ENCODE results near the gene CD81.

CD81 gene

DNA sequence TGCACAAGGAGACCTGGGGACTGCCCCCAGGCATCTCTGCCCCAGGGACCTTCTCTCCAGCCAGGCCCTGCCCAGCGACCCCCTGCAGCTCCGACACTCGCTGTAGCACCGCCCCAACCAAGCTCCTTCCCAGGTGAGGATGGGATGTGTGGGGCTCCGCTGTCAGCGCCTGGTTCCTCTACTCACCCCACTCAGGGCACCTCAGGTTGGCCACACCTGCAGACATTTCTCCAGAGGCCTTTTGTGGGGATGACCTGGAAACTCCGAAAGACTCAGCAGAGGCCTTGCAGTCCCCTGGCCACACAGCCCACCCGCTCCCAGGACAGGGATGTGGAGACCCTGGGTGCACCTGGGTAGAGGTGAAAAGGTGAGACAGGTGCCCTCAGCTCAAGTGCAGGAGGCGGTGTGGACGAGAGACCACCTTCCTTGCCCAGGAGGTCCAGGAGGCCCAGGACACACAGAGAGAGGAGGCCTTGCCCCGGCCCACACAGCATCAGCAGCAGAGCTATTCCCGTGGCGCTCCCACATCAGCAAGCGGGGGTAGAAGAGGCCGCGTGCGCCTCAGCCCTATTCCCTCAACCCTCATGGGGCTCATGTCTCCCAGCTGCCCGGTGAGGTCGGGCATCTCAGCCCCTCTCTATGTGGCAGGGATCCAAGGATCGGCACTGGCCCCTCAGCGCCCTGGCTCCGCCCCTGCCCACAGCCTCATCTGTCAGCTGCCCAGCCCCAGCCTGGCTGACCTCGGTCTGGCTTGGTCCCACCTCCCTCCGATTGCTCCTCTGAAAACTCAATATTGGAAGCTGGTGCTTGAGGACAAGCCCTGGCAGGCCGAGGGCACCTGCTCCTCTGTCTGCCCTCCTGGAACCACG, 46.3 kb downstream of the CD81 start:
- no peak for DNase-seq

DNA sequence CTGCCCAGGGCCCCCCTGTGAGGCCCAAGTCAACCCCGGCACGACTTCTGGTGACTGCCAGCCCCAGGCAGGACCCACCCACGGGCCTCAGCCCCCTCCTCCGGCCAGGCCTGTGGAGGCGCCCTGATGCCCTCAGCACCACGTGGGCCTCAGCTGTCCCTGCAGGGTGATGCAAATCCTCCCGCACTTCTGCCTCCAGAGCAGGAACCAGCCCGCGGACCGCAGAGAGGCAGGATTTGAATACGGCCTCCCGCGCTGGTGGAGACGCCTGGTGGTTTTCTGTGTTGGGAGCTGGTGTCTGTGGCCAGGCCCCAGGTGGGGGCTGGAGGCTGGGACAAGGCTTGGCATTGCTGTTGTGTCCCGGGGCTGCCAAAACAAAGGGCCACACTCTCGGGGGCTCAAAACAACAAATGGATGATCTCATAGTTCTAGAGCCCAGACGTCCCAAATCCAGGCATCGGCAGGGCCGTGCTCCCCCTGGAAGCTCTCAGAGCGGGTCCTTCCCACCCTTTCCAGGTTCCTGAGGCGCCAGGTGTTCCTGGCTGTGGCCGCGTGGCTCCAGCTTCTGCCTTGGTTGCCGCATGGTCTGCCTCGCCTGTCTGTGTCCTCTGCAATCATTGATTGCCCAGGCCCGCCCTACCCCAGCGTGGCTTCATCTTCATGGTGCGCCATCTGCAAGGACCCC, 47.8 kb downstream of the CD81 start:
- no peak for DNase-seq

DNA sequence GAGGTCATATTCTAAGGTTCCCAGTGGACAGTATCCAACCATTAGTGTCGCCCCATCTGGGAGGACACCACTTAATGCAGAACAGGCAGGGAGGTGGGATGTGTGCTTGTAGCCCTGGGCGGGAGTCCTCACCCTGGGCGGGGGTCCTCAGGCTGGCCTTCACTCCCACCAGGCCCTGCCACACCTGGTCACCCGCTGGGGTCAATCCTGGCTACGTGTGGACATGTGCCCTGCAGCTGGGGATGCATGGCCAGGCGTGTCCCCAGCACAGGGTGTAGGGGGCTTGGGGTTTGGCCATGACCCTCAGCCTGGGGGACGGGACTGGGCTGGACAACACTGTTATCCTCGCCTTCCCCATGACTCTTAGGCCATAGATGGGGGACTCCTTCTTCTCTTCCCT, 48.4 kb downstream of the CD81 start:
- DNase-seq = no peak

DNA sequence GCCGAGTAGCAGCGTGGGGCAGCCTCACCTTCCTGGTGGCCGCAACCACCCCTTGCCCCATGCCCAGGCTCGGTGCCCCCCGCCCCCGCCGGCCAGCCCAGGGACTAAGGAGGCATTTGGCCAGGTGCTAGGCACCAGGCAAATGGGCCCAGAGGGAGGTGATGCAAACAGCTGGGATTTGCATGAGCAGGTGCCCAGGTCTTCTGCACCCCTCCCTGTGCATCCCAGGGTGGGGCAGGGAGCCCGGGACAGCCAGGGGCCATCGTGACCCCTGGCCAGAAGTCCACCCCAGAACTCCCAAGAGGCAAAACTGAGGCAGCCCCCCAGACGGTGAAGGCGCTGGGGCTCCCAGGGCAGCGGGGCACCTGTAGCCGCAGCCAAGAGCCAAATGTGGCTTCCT, 49.1 kb downstream of the CD81 start:
- DNase-seq = no peak

DNA sequence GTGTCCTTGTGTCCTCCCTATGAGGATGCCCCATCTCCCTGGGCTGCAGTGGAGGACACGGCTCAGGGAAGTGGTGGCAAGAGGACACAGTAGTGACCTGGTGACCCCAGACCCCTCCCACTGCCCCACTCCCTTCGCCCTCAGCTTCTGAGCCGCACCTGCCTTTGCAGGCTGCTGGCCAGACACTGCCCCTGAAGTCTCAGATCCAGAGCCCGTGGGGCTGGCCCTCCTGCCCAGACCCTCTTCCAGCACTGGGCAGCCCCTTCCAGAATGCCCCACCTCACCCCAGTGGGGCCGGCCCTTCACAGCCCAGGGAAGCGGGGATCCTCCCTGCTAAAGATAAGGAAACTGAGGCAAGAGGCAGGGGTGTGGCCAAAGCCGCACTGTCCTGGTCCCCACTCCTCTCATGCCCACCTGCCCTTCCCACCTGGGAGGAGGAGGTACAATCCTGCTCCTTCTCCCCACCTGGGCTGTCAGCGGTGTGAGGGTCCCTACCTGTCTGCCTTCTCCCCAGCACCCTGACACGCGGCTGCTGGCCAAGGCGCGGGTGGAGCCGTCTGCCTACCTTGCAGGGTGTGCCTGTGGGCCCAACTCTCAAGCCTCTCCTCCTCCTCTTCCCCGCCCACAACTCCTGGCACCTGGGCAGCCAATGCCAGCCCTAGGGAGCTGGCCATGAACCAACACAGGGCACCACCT, 49.9 kb downstream of the CD81 start:
- no peak for DNase-seq

DNA sequence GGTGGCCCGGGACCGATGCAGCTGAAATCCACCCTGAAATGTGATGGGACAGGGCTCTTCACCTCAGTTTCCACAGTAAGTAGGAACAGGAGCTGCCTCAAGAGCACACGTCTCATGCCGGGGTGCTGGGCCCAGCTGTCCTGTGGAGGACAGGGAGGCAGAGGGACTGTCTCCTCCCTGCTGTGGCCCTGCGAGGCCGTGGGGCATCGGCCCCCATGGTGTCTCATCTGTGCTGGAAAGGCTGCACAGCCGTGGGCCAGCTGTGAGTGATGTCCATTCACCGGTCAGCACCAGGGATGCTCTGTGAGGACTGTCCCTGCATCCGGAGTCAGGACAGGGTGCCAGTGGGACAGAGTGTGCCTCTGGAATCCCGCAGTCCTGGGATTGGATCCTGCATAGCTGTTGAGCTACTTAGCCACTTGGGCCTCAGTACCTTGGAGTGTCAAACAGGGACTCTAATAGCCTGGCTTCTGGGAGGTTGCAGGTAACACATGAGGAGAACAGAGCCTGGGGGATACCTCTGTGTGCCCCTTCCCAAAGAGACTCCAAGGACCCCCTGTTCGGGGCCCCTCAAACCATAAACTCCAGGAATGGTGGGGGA, 50.7 kb downstream of the CD81 start:
- DNase-seq = no peak

DNA sequence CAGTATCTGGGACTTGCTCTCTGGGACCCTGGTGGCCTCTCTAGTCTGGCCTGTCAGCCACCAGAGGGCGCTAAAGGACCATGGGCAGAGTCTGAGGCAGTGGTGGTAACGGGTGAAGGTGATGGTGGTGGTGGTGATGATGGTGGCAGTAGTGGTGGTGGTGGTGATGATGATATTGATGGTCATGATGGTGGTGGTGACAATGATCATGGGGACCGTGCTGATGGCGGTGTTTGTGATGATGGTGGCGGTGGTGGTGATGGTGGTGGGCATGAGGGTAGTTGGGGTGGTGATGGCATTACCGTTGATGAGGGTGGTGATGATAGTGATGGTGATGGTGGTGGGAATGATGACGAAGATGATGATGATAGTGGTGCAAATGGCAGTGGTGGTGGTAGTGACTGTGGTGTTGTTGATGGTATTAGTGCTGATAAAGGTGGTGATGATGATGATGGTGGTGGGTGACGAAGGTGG, 51.2 kb downstream of the CD81 start:
- no peak for DNase-seq

DNA sequence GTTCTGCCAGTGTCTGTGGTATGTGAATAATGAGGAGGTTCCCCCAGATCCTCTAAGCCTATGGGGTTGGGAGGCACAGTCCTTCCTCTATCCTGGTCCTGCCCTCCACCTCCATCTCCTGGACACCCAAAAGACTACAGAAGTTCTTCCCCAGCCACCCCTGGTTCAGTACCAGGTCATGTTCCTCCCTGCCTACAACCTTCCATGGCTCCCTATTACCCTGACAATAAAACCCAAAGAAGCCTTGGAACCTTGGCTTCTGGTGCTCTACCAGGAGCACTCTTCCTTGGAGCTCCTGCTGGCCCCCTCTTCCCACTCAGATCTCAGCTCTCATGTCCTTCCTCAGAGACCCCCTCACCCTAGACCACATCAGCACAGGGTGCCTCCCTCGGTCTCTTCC, 54.3 kb downstream of the CD81 start:
- DNase-seq = no peak

DNA sequence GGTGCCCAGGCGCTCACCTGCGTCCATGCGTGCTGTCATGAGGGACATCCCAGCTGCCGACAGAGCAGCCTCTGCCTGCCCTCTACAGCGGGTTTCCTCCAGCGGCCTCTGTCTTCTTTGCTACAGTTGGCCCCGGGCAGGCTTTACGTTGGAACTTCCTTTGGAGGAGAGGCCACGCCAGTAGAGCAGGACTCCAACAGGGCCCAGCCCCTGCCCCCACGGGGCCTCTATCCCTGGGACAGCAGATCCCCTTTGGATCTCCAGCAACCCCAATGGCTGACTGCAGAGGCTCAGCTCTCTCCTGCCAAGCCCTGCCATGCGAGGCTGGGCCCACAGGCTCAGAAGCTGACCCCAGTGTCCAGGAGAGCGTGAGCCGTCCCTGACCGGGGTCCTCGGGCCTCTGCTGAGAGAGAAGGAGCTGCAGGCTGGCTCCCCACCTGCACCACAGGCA, 55.1 kb downstream of the CD81 start:
- no peak for DNase-seq

DNA sequence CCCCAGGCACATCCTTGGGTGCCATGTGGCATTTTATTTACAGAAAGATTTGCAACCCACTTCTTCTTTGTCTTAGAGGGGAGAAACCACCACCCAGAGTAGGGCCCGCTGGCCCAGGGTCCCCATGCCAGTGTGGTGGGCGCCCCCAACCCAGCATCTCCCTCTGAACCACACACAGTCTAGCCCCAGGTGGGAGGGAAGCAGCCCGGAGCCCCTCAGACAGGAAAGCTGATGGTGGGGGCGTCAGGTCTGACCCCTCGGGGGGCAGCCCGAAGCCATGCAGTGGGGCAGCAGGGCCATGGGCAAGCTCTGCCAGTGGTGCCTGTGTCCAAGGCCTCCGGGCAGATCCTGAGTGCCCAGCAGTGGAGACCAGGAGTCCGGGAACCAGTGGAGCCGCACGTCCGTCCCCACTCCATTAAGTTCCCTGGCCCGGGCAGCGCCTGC, 55.5 kb downstream of the CD81 start:
- no peak for DNase-seq

DNA sequence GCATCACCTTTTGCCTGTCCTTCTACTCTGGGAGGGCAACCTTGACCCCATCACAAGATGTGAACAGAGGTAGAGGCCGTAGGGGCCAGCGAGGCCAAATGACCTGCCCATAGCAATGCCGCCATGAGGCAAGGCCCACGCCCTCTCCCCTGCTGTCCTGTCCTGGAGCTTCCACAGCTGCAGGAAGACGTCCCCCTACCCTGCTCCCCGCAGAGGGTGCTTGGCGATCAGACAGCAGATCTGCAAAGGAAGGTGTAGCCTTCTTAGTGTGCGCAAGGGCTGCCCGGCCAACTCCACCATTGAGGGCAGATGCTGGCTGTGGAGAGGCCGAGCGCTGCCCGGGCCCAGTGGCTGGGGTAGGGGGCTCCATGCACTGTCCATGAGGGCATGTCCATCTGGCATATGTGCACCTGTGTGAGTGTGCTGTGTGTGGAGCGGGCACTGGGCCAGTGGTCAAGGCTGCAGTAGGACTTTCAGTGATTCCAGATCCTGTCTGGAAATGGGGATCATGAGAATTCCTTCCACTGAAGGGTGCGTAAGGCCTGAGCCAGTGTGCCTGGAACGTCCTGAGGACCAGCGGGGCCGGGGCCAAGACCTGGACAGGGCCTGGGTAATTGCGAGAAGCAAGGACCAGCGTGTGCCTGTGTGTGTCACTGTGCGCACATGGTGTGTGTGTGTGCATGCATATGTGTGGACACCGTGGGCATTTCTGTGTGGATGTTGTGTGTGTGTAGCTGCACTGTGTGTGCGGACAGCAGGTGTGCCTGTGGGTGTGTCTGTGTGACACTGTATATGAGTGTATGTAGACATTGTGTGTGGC, 56.2 kb downstream of the CD81 start:
- no peak for DNase-seq

DNA sequence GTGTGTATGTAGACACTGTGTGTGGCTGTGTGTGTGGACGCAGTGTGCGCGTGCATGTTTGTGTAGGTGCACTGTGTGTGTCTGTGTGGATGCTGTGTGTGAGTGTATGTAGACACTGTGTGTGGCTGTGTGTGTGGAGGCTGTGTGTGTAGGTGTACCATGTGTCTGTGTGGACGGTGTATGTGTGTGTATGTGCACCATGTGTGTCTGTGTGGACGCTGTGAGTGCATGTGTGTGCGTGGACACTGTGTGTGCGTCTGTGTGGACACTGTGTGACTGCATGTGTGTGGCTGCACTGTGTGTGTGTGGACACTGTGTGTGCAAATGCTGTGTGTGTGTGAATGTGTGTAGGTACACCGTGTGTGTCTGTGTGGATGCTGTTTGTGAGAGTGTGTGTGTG, 56.9 kb downstream of the CD81 start:
- no peak for DNase-seq

DNA sequence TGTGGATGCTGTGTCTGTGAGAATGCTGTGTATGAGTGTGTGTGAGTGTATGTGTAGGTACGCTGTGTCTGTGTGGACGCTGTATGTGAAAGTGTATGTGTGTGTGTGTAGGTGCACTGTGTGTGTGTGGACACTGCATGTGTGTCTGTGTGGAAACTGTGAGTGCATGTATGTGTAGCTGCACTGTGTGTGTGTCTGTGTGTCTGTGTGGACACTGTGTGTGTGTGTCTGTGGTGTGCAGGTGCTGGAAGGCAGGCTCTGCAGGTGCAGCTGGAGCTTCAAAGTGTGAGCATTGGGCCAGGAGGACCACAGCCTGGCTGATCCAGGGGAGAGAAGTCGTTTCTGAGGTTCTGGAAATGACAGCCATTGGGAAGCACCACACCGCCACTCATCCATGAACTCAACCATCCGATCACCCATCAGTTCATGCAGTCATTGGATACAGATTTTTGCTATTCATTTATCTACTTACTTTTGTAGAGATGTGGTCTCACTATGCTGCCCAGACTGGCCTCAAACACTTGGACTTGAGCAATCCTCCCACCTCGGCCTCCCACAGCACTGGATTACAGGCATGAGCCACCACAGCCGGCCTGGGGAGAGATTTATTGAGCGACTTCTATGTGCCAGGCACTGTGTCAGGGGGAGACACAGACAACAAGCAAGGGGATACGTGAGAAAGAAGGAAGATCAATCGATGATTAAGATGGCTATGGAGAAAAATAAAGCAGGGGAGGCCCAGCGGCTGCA, 57.6 kb downstream of the CD81 start:
- DNase-seq = no peak

DNA sequence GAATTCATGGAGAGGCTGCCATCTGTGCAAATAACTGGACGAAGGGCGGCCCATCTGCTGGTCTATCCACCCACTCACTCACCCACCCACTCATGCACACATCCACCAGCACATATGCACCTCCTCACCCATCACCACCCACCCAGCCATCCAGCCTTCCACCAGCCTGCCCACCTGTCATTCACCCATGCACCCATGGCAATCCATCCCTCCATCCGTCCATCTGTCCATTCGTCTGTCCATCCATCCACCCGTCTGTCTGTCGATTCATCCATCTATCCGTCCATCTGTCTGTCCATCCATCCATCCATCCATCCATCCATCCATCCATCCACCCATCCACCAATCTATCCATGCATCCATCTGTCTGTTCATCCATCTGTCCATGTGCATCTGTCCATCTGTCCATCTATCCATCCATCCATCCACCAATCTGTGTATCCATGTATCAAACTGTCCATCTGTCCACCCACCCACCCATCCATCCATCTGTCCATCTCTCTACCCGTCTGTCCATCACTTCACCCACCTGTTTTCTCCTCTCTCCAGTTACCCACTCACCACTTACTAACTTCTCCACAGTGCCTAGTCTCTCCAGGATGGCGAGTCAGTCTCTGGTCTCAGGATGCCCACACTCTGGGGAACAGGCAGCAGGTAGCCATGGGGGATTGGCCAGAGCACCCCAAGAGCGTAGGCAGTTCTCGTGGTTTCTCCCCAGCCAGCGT, 58.3 kb downstream of the CD81 start:
- no peak for DNase-seq

DNA sequence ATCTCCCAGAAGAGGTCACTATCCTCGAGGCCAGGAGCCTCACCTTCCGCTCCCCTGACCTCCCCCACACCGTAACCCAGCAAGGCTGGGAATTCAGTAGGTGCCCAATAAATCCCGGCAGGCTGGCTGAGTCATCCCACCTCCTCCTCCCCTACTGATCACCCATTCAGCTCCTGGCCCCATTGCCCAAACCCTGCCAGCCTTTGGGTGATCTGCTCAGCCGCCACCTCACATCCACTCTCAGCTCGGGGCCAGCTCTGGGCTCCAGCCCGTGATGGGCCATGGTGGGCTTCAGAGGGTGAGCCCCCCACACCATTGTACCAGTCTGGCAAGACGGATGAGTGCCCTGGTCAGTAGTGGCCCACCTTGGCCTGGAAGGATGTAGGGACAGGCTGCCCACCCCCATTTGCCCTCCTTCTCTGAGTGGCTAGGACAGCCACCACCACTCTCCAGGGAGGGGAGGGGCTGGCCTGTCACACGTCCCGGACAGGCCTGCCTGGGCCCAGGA, 59.0 kb downstream of the CD81 start:
- DNase-seq = no peak

DNA sequence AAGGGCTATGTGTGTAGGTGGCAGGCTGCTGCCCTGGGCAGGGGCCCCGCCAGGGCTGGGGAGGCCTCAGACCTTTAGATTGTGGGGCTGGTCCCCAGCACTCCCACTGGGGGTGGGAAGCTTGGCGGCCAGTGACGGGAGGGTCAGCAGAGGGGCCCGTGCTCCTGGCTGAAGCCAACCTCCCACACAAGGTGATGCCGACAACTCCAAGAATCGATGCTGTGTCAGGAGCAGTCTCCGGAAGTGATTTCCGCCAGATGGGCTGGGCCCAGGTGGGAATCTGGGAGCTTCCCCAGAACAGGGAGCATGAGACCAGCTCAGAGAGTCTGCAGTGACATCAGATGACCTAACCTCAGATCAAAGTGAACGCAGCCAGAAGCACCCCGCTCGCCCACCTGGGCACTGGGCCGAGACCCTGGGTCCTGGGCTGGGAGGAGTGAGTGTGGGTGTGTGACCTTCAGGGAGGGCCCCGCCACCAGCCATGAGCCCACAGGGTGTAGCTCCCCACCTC, 59.5 kb downstream of the CD81 start:
- no peak for DNase-seq

DNA sequence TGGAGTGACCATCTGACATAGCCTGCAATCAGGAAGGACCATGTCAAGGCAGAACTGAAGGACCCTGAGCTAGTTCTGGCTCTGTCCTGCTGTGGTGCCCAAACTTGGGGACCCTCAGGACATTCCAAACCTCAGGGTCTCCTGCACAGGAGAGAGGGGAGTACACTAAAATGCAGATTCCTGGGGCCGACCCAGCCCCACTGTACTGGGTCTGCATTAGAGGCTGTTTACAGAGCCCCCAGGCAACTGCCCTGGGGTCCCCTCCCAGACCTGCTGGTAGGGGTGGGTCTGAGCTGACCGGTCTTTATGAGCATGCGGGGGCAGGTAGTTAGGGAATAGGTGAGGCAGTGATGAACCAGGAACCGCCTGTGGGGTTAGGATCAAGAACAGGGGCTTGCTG, 60.4 kb downstream of the CD81 start:
- DNase-seq = no peak

DNA sequence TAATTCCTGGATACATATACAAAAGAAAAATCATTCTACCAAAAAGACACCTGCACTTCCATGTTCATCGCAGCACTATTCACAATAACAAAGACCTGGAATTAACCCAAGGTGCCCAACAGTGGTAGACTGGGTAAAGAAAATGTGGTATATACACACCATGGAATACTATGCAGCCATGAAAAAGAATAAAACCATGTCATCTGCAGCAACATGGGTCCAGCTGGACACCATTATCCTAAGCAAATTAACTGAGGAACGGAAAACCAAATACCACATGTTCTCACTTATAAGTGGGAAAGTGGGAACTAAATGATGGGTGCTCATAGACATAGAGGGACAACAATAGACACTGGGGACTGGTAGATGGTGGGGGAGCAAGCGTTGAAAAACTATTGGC, 62.7 kb downstream of the CD81 start:
- no peak for DNase-seq

DNA sequence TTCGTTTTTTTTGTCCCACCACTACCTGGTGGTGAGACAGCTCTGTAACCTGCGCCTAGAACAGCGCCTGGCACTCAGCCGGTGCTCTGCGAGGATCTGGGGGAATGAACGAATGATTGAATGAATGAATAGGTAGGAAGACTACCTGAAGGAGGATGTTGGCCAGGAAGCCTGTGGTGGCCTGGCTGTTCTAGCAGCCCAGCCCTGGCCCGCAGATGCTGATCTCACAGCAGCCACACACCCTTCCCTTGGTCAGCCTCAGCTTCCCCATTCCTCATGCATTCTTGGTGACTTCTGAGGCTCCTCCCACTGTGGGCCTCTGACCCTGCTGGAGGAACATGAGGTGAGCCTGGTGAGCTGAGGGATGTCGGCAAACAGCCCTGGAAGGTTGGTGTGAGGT, 63.5 kb downstream of the CD81 start:
- no peak for DNase-seq

DNA sequence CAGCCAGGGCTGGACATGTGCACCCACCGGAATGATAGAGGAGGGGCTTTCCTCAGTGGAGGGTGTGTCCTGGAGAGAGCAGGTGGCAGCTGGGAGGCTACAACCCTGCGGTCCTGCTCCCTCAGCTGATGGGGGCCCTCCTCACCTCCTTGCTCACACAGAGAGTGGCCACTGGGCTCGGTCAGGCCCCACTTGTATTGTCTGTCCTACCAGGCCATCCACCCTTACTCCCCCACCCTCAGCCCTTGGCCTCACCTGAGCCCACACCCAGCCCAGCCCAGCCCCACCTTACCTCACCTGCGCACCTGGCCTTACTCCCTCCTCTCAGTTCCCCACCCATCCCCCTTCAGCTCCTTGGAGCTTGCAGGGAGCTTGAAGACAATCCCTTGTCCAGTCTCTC, 64.1 kb downstream of the CD81 start:
- no peak for DNase-seq

Measured in NCI-H1436 treated with DMSO at 0.1 percent for 48 hours (cell line).